NCI-H2081 (cell line): ENCODE measurements around the gene SP140.
"Not testable (repeated sequence)": the region's sequence is repeated elsewhere in the genome, so short reads cannot be mapped to it uniquely, and the experiment has no call there.

Source experiments
- DNase-seq, 2 experiments: peaks; one replicate each; lab custom pipeline; 2025; lab: John Stamatoyannopoulos, UW

The SP140 gene

GRCh38 chr2:230289311-230289710 lies 63.8 kb downstream of the SP140 start:
- not testable (repeated sequence) for DNase-seq

- DNase-seq: no peak
Observed at GRCh38 chr2:230295192-230295591, 69.7 kb downstream of the SP140 start.

- DNase-seq: no peak
Observed at GRCh38 chr2:230296917-230297316, 71.4 kb downstream of the SP140 start.

- no peak for DNase-seq
Observed at GRCh38 chr2:230299618-230300017, 74.1 kb downstream of the SP140 start.

GRCh38 chr2:230305416-230306275 lies 80.1 kb downstream of the SP140 start:
- no peak for DNase-seq

- DNase-seq: no peak
Observed at GRCh38 chr2:230306474-230306873, 80.9 kb downstream of the SP140 start.

GRCh38 chr2:230307485-230307884 lies 81.9 kb downstream of the SP140 start:
- no peak for DNase-seq

- DNase-seq: no peak
Observed at GRCh38 chr2:230308402-230309000, 83.0 kb downstream of the SP140 start.

GRCh38 chr2:230310792-230311191 lies 85.3 kb downstream of the SP140 start:
- not testable (repeated sequence) for DNase-seq

- DNase-seq: not testable (repeated sequence)
Observed at GRCh38 chr2:230311634-230312033, 86.1 kb downstream of the SP140 start.

- no peak for DNase-seq
Observed at GRCh38 chr2:230312638-230313037, 87.1 kb downstream of the SP140 start.

- DNase-seq: no peak
Observed at GRCh38 chr2:230317366-230317765, 91.8 kb downstream of the SP140 start.

GRCh38 chr2:230318190-230319121 lies 92.9 kb downstream of the SP140 start:
- DNase-seq: no peak

GRCh38 chr2:230319211-230319862 lies 93.8 kb downstream of the SP140 start:
- no peak for DNase-seq

- DNase-seq: no peak
Observed at GRCh38 chr2:230321031-230321430, 95.5 kb downstream of the SP140 start.

- DNase-seq: no peak
Observed at GRCh38 chr2:230322561-230323384, 97.2 kb downstream of the SP140 start.

- no peak for DNase-seq
Observed at GRCh38 chr2:230323385-230324106, 98.0 kb downstream of the SP140 start.

GRCh38 chr2:230324503-230324902 lies 99.0 kb downstream of the SP140 start:
- no peak for DNase-seq

- DNase-seq: no peak
Observed at GRCh38 chr2:230325316-230326243, 100.0 kb downstream of the SP140 start.
